Mammary epithelial cell (primary cell): ENCODE data around the gene IVL.

Experiments
- CTCF ChIP-seq, 2 donors: IDR thresholded peaks in 1 of 2; conservative IDR thresholded peaks in 1 of 2; 2 replicates each; pipeline ENCODE4 v1.5.1; 2011 to 2012; ENCODE audit warnings: inconsistent platforms in 2 of 2, low read length in 2 of 2, mild to moderate bottlenecking in 2 of 2, control low read depth in 1 of 2, low read depth in 1 of 2; ENCODE audit not compliant: insufficient read depth in 1 of 2; ENCODE audit errors: extremely low read depth in 1 of 2
- EZH2 ChIP-seq: IDR thresholded peaks from 2 replicates; pipeline ENCODE4 v1.6.1; 2012; ENCODE audit warnings: low read length, inconsistent platforms, borderline replicate concordance

GRCh38 chr1:152928671-152929070, 20.3 kb downstream of the IVL start:
- no peak for TF ChIP-seq CTCF (conservative IDR thresholded peaks at IDR 0.05 in 1 of 2, IDR thresholded peaks at IDR 0.05 in 1 of 2; ENCODE audit: extremely low read depth in 1 of 2, insufficient read depth in 1 of 2, low read depth in 1 of 2, low read length in 2 of 2)
- TF ChIP-seq EZH2 = no peak
